ENCODE results near the gene PUM1.

Gene PUM1

DNA sequence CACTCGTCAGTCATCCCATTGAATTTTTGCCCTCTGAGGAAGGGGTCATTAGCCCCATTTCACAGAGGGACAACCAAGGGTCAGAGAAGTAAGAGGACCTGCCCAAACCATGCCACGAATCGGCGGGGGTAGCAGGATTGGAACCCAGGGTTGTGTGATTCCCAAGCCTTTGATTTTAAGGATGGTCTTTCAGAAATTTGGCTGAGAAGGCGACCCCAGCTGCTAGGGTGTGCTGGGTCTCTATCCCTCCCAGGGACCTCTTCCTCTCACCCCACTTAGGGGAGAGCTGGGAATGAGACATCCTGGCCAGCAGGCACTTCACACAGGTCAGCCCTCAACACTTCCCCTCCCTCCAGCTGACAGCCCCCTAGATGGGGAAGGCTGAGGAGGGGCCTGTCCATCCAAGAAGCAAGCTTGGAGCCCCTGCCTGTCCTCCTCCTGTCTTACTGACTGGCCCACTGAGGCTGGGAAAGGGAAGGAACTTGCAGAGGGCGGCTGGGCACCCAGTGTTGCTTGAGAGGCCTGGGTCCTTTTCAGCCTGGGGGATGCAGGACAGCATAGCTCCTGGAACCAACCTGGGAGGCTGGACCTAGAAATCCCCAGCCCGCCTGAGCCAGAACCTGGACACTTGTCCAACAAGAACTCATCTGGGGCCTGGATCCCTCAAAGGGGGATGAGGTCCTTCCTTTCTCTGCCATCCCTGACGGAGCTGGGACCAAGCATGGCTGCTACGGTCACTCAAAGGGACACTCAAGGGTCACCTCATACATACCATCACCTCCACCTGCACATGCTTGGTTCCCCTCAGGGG, 158.7 kb downstream of the PUM1 start:
- no peak for DNase-seq (ENCODE audit: low spot score)
- TF ChIP-seq, protein P1, sequence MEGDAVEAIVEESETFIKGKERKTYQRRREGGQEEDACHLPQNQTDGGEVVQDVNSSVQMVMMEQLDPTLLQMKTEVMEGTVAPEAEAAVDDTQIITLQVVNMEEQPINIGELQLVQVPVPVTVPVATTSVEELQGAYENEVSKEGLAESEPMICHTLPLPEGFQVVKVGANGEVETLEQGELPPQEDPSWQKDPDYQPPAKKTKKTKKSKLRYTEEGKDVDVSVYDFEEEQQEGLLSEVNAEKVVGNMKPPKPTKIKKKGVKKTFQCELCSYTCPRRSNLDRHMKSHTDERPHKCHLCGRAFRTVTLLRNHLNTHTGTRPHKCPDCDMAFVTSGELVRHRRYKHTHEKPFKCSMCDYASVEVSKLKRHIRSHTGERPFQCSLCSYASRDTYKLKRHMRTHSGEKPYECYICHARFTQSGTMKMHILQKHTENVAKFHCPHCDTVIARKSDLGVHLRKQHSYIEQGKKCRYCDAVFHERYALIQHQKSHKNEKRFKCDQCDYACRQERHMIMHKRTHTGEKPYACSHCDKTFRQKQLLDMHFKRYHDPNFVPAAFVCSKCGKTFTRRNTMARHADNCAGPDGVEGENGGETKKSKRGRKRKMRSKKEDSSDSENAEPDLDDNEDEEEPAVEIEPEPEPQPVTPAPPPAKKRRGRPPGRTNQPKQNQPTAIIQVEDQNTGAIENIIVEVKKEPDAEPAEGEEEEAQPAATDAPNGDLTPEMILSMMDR (IDR thresholded peaks at IDR 0.05; ENCODE audit: extremely low read depth, missing control alignments): no peak

- no peak for DNase-seq (ENCODE audit: low spot score)
- TF ChIP-seq, protein P1 (IDR thresholded peaks at IDR 0.05; ENCODE audit: extremely low read depth, missing control alignments): no peak
Measured at GRCh38 chr1:30905916-30906620, 159.4 kb downstream of the PUM1 start.

DNA sequence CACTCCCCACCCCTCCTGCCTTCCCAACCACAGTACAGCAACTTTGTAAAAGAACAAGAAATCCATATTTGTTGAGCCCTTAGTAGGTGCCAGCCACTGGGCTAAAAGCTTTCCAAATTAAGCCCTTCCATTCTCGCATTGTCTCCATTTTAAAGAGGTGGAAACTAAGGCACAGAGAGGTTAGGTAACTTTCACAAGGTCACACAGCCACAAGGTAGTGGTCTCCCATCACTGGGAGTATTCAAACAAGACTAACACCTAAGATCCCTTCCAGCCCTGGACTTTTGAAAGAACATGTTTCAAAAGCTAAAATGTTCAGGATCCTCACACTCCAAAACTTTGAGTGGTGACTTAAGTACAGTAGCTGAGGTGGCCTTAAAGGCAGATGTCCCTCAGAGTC, 160.1 kb downstream of the PUM1 start:
- no peak for DNase-seq (ENCODE audit: low spot score)
- TF ChIP-seq, protein P1 (IDR thresholded peaks at IDR 0.05; ENCODE audit: extremely low read depth, missing control alignments): no peak

DNA sequence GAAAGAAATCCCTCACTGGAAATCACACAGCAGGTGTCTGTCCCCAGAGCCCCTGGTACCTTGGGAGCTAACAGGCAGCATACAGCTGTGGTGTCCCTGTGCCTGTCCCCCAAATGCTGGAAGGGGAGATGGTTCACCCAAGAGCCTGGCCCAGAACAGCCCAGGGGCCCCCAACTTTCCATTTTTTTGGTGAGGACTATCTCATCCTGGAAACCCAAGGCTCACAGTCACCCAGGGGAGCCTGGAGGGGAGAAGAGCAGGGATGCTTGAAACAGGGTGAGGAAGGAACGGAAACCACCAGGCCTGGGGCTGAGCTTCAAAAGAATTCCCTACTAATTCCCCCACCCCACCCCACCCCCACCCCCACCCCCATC, 160.6 kb downstream of the PUM1 start:
- no peak for DNase-seq (ENCODE audit: low spot score)
- TF ChIP-seq, protein P1 (IDR thresholded peaks at IDR 0.05; ENCODE audit: extremely low read depth, missing control alignments): no peak

DNA sequence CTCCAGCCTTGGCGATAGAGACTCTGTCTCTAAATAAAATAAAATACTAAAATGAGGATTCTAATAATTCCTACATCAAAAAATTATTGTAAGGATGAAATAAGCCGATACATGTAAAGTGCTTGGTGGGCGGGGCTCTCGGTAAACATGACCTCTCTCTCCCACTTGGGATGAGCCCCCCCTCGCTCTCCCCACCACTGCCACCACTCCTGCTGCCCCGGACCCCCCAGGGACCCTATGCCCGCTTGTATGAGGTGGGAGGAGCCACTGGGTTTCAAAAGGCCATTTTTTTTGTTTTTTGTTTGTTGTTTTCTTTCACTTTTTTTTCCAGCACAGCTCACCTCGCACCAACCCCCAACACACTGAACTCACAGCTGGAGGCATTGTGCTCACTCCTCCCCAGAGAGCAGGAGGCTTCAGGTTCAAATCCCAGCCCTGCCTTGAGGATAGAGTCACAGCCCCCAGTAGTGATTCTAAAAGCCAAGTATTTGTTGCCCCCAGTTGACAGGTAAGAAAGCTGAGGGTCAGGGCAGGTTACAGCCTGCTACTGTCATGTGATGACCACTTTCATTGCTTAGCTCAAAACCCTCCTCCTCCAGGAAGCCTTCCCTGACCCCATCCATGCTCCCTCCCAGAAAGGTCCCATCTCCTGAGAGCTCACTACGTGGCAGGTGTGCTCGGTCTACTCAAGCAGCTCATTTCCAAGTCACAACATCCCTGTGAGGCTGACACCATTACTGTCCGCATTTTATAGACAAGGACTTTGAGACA, 161.1 kb downstream of the PUM1 start:
- TF ChIP-seq, protein P1 (IDR thresholded peaks at IDR 0.05; ENCODE audit: extremely low read depth, missing control alignments): no peak
- DNase-seq (ENCODE audit: low spot score): no peak

- TF ChIP-seq, protein P1 (IDR thresholded peaks at IDR 0.05; ENCODE audit: extremely low read depth, missing control alignments): no peak
- no peak for DNase-seq (ENCODE audit: low spot score)
Measured at GRCh38 chr1:30903343-30904034, 162.0 kb downstream of the PUM1 start.
